A673 (cell line): ENCODE data around the gene AGAP2. TPM values are rescaled to one million over a fixed set of nuclear protein-coding genes. Genes with fewer than 3 reads are reported as not detected.

Experiments
- BruUV-seq: library from RNA; stranded (reverse); fragments of 400-500 nt; replicated peaks from 2 replicates; lab custom pipeline; 2021; lab: Mats Ljungman, UMichigan
- CTCF ChIA-PET: fragments of 300-600 bp; sonication (Branson Sonifier 250); formaldehyde crosslinking; loops from one replicate; lab custom pipeline; 2022; ENCODE audit warnings: antibody characterized with exemption; lab: Charles Lee
- POLR2A ChIA-PET: fragments of 300-600 bp; sonication (Branson Sonifier 250); formaldehyde crosslinking; loops from one replicate; lab custom pipeline; 2022; ENCODE audit warnings: antibody characterized with exemption; ENCODE audit not compliant: low non-redundant PET; lab: Charles Lee
- DNase-seq: peaks from one replicate; pipeline ENCODE4 v3.0.0-alpha.2; 2015; ENCODE audit warnings: low spot score
- H3K27ac ChIP-seq: fragments of 200-600 bp; sonication (generic); 2 replicates; pipeline ENCODE4 v1.5.1; 2016; ENCODE audit warnings: mixed run types, low read depth, mild to moderate bottlenecking, mixed read lengths, antibody characterized with exemption, low read length; ENCODE audit not compliant: poor library complexity, severe bottlenecking
- H3K27me3 ChIP-seq: fragments of 200-600 bp; sonication (generic); replicated peaks from 2 replicates; pipeline ENCODE4 v1.6.1; 2017; ENCODE audit warnings: mixed run types, low read depth, mild to moderate bottlenecking, mixed read lengths, antibody characterized with exemption, low read length; ENCODE audit not compliant: insufficient read depth, poor library complexity
- H3K36me3 ChIP-seq: fragments of 200-600 bp; sonication (generic); 2 replicates; pipeline ENCODE4 v1.6.1; 2016; ENCODE audit warnings: mixed run types, mild to moderate bottlenecking, mixed read lengths, antibody characterized with exemption, low read length; ENCODE audit not compliant: insufficient read depth, poor library complexity, severe bottlenecking
- H3K4me1 ChIP-seq: fragments of 200-600 bp; sonication (generic); 2 replicates; pipeline ENCODE4 v1.6.1; 2017; ENCODE audit warnings: mixed run types, mild to moderate bottlenecking, mixed read lengths, antibody characterized with exemption, low read length; ENCODE audit not compliant: insufficient read depth, poor library complexity, severe bottlenecking
- H3K4me3 ChIP-seq: fragments of 200-600 bp; sonication (generic); 2 replicates; pipeline ENCODE4 v1.5.1; 2016; ENCODE audit warnings: low read depth, mixed run types, mild to moderate bottlenecking, mixed read lengths, low read length; ENCODE audit not compliant: poor library complexity, severe bottlenecking
- H3K9me3 ChIP-seq: fragments of 200-600 bp; sonication (generic); 2 replicates; pipeline ENCODE4 v1.6.1; 2016; ENCODE audit warnings: mixed run types, low read depth, mild to moderate bottlenecking, mixed read lengths, antibody characterized with exemption, low read length; ENCODE audit not compliant: poor library complexity, severe bottlenecking
- CTCF ChIP-seq: fragments of 300-800, 200-600 bp; sonication (generic); conservative IDR thresholded peaks from 2 replicates; pipeline ENCODE4 v1.5.1; 2017; ENCODE audit warnings: low read depth, mild to moderate bottlenecking, antibody characterized with exemption, low read length, moderate library complexity, mixed read lengths
- EZH2 ChIP-seq: fragments of 200-600 bp; sonication (generic); IDR thresholded peaks from 2 replicates; pipeline ENCODE4 v1.6.1; 2017; ENCODE audit warnings: borderline replicate concordance, low read depth, mild to moderate bottlenecking, mixed read lengths, antibody characterized with exemption, low read length; ENCODE audit not compliant: poor library complexity, severe bottlenecking
- intact Hi-C: fragments of 100-400 bp; cut with micrococcal nuclease; formaldehyde crosslinking; loops from one replicate; pipeline ENCODE4 v1.10.0; 2022; ENCODE audit not compliant: unreplicated experiment
- total RNA-seq: library from RNA; stranded (reverse); gene quantifications from 2 replicates; pipeline ENCODE4 v1.2.3, GENCODE V29; 2021

AGAP2 gene
- total RNA-seq, 1 experiment from 2014 or later, result 4.0 TPM

GRCh38 chr12:57777911-57778310, 39.4 kb upstream of the AGAP2 start:
- intact Hi-C loops, result no loop called here
- peaks cover 5% of the 10 kb centered on the region for H3K4me1 ChIP-seq
- CTCF ChIA-PET, result no interaction called here
- H3K4me3 ChIP-seq, result no peak overlapping the region
- TF ChIP-seq CTCF (no peak), EZH2 (no peak)
- POLR2A ChIA-PET, result no interaction called here
- no peaks in the 10 kb centered on the region for H3K36me3 ChIP-seq
- no peak for DNase-seq
- H3K27ac ChIP-seq, result no peak overlapping the region
- no TSS peak for BruUV-seq
- no peaks in the 10 kb centered on the region for H3K9me3 ChIP-seq
- no peaks in the 10 kb centered on the region for H3K27me3 ChIP-seq

GRCh38 chr12:57777367-57777766, 38.8 kb upstream of the AGAP2 start:
- POLR2A ChIA-PET, result no interaction called here
- no peak for DNase-seq
- Histone ChIP-seq H3K27ac (no peak overlapping the region), H3K4me1 (peaks cover 5% of the 10 kb centered on the region), H3K4me3 (no peak overlapping the region), H3K27me3 (no peaks in the 10 kb centered on the region), H3K36me3 (no peaks in the 10 kb centered on the region), H3K9me3 (no peaks in the 10 kb centered on the region)
- CTCF ChIA-PET, result no interaction called here
- BruUV-seq, result no TSS peak
- intact Hi-C loops, result no loop called here
- no peak for TF ChIP-seq EZH2
- no peak for TF ChIP-seq CTCF

DNA sequence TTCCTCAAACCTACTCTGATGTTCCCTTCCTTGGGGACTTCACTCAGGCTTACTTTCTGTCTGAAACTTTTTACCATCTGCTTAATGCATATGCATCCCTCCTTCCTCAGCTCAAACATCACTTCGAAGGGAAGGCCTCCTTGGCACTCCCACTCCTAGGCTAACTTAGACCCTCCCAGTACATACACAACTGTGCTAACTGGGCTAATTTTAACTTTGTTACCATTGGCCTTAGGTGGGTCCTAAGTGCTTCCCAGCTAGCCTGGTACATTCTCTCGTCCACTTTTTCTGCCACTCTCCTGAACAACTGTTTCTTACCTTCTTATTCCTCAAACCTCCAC, 37.7 kb upstream of the AGAP2 start:
- no peak for DNase-seq
- H3K27me3 ChIP-seq, result no peaks in the 10 kb centered on the region
- CTCF ChIA-PET, result no interaction called here
- no peak overlapping the region for H3K4me3 ChIP-seq
- TF ChIP-seq CTCF (no peak), EZH2 (no peak)
- intact Hi-C loops, result no loop called here
- peaks cover 5% of the 10 kb centered on the region for H3K4me1 ChIP-seq
- POLR2A ChIA-PET, result no interaction called here
- no peaks in the 10 kb centered on the region for H3K36me3 ChIP-seq
- no peak overlapping the region for H3K27ac ChIP-seq
- BruUV-seq, result no TSS peak
- H3K9me3 ChIP-seq, result no peaks in the 10 kb centered on the region
